GM10248 (cell line): ENCODE data around the gene CCDC183.

ENCODE experiments used
- CTCF ChIA-PET: fragments of 300-600 bp; sonication (Branson Sonifier 250); formaldehyde crosslinking; extraction: SDS; loops from one replicate; lab custom pipeline; 2021; ENCODE audit warnings: antibody characterized with exemption; lab: Yijun Ruan, JAX
- POLR2A ChIA-PET: fragments of 350-650 bp; sonication (Branson Sonifier 250); formaldehyde crosslinking; extraction: SDS; loops from one replicate; lab custom pipeline; 2020; ENCODE audit warnings: antibody characterized with exemption; lab: Yijun Ruan, JAX
- DNase-seq: peaks from one replicate; pipeline ENCODE4 v3.0.0; 2012; ENCODE audit errors: extremely low spot score
- CTCF ChIP-seq: IDR thresholded peaks from 2 replicates; pipeline ENCODE4 v1.5.1; 2012; ENCODE audit warnings: mild to moderate bottlenecking, low read depth; ENCODE audit errors: extremely low read depth, missing control alignments, control extremely low read depth

CCDC183 gene

GRCh38 chr9:136796238-136796774 is at the start of gene CCDC183:
Gene CCDC183, plus strand, starts transcription at chr9:136796338. Its CDS starts 60 bp downstream, at chr9:136796398.
- DNase-seq = no peak
- ChIA-PET CTCF (interaction anchor here (1.1 kb wide), 1 partner anchor 46 kb away, joined by 3 read pairs; the partner anchor contains the start of gene AJM1), POLR2A (no interaction called here)

GRCh38 chr9:136746621-136747020 is 49.5 kb upstream of the CCDC183 start:
- CTCF ChIA-PET = no interaction called here
- TF ChIP-seq CTCF = no peak
- no peak for DNase-seq
- POLR2A ChIA-PET = no interaction called here

More at GRCh38 chr9:136796238-136796774, at the start of gene CCDC183:
- TF ChIP-seq CTCF = no peak

GRCh38 chr9:136747161-136748060 is 48.7 kb upstream of the CCDC183 start:
- no peak for DNase-seq
- CTCF ChIA-PET = no interaction called here
- TF ChIP-seq CTCF = no peak
- POLR2A ChIA-PET = no interaction called here

- CTCF ChIA-PET = no interaction called here
- no peak for DNase-seq
- POLR2A ChIA-PET = no interaction called here
- TF ChIP-seq CTCF = no peak
Measured at GRCh38 chr9:136748201-136748600, 47.9 kb upstream of the CCDC183 start, which contains the start of gene LCN6. Gene LCN6, minus strand, starts transcription at chr9:136748525. Its CDS starts 42 bp downstream, at chr9:136748483.

- TF ChIP-seq CTCF = no peak
- ChIA-PET CTCF (interaction anchor here (1.0 to 1.4 kb wide), 4 partner anchors 17 to 29 kb away, joined by 3 to 6 read pairs (median 3); no protein-coding TSS in a partner anchor), POLR2A (no interaction called here)
- no peak for DNase-seq
Measured at GRCh38 chr9:136748666-136749611, 47.2 kb upstream of the CCDC183 start.
